SK-N-SH (cell line): ENCODE measurements around the gene FAM120A.

ENCODE experiments used
- EZH2phosphoT487 ChIP-seq: fragments of 200-600 bp; sonication (generic); IDR thresholded peaks from 2 replicates; pipeline ENCODE4 v1.6.1; 2017; ENCODE audit warnings: low read depth, mixed run types, mild to moderate bottlenecking, antibody characterized with exemption, moderate library complexity, borderline replicate concordance
- MXI1 ChIP-seq: IDR thresholded peaks from 2 replicates; pipeline ENCODE4 v1.6.1; 2012; ENCODE audit warnings: mild to moderate bottlenecking, low read depth, low read length, improper control_type of control experiment
- RAD21 ChIP-seq: IDR thresholded peaks from 2 replicates; pipeline ENCODE4 v1.6.1; 2012; ENCODE audit warnings: mild to moderate bottlenecking, low read length
- RXRA ChIP-seq: IDR thresholded peaks from 2 replicates; pipeline ENCODE4 v1.4.0; 2012; ENCODE audit warnings: low read depth, mild to moderate bottlenecking, borderline replicate concordance
- SIN3A ChIP-seq: IDR thresholded peaks from 2 replicates; pipeline ENCODE4 v1.6.1; 2012; ENCODE audit warnings: low read depth, mild to moderate bottlenecking, low read length, moderate library complexity, borderline replicate concordance
- TF ChIP-seq, protein P1 (sequence below): fragments of 200-600 bp; sonication (generic); IDR thresholded peaks from 2 replicates; pipeline ENCODE4 v1.6.1; 2017; ENCODE audit warnings: antibody characterized with exemption, mild to moderate bottlenecking, moderate library complexity

DNA sequence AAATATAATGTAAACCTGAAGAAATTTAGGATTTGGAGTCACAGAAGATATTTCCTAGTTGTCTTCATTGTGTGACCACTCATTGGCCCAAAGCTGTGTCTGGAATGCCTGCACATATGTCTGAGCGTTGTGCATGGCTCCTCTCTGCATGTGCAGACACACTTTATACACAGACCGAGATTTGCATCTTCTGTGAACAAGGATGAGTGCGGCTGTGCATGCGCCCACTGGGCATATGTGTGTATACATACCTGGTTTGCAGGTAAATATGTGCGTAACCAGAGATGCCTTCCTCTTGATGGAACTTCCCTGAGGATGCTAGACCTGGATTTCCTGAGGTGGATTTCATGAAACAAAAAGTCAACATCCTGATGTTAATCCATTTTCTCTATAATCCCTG lies 144.0 kb downstream of the FAM120A start:
- TF ChIP-seq RAD21 (no peak), MXI1 (no peak), SIN3A (no peak), EZH2phosphoT487 (no peak), RXRA (no peak)
- TF ChIP-seq, protein P1, sequence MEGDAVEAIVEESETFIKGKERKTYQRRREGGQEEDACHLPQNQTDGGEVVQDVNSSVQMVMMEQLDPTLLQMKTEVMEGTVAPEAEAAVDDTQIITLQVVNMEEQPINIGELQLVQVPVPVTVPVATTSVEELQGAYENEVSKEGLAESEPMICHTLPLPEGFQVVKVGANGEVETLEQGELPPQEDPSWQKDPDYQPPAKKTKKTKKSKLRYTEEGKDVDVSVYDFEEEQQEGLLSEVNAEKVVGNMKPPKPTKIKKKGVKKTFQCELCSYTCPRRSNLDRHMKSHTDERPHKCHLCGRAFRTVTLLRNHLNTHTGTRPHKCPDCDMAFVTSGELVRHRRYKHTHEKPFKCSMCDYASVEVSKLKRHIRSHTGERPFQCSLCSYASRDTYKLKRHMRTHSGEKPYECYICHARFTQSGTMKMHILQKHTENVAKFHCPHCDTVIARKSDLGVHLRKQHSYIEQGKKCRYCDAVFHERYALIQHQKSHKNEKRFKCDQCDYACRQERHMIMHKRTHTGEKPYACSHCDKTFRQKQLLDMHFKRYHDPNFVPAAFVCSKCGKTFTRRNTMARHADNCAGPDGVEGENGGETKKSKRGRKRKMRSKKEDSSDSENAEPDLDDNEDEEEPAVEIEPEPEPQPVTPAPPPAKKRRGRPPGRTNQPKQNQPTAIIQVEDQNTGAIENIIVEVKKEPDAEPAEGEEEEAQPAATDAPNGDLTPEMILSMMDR: no peak
